H1 (cell line): ENCODE measurements around the gene SARNP. TPM values are rescaled to one million over a fixed set of nuclear protein-coding genes. Genes with fewer than 3 reads are reported as not detected.

Experiments used
- CTCF ChIA-PET: fragments of 300-600 bp; sonication (Branson Sonifier 250); formaldehyde crosslinking; loops from one replicate; lab custom pipeline; 2021; ENCODE audit not compliant: partially characterized antibody; lab: Charles Lee
- POLR2A ChIA-PET: fragments of 300-600 bp; sonication (Branson Sonifier 250); formaldehyde crosslinking; loops from one replicate; lab custom pipeline; 2021; ENCODE audit warnings: inconsistent platforms; ENCODE audit not compliant: partially characterized antibody; lab: Charles Lee
- DNase-seq, 2 experiments: peaks; one replicate each; pipeline versions ENCODE4 v3.0.0 to v3.0.0-alpha.2; 2010 to 2022; ENCODE audit warnings: low spot score in 2 of 2, low read depth in 1 of 2, mixed read lengths in 1 of 2
- FAIRE-seq: peaks from 2 replicates; lab custom pipeline; 2011; peaks lifted over from hg19 to GRCh38; lab: Jason Lieb, UNC
- H2AFZ ChIP-seq: 2 replicates; pipeline ENCODE4 v1.8.1; 2012; ENCODE audit warnings: low read length, inconsistent platforms
- H2AK5ac ChIP-seq: 2 replicates; pipeline ENCODE4 v1.6.1; 2013; ENCODE audit warnings: low read depth, low read length
- H2BK120ac ChIP-seq: replicated peaks from 2 replicates; pipeline ENCODE3; 2013; ENCODE audit warnings: low read depth, low read length, inconsistent platforms
- H2BK12ac ChIP-seq: 2 replicates; pipeline ENCODE4 v1.6.1; 2013; ENCODE audit warnings: low read depth, low read length
- H2BK15ac ChIP-seq: 2 replicates; pipeline ENCODE4 v1.6.1; 2013; ENCODE audit warnings: low read length
- H2BK20ac ChIP-seq: 2 replicates; pipeline ENCODE4 v1.6.1; 2013; ENCODE audit warnings: low read length
- H2BK5ac ChIP-seq: 2 replicates; pipeline ENCODE4 v1.6.1; 2013; ENCODE audit warnings: low read depth, low read length
- H3K14ac ChIP-seq: 2 replicates; pipeline ENCODE4 v1.6.1; 2013; ENCODE audit warnings: inconsistent platforms; ENCODE audit not compliant: insufficient read length
- H3K18ac ChIP-seq: 2 replicates; pipeline ENCODE4 v1.6.1; 2013; ENCODE audit warnings: low read length; ENCODE audit errors: extremely low read depth
- H3K23ac ChIP-seq: 2 replicates; pipeline ENCODE4 v1.6.1; 2013; ENCODE audit warnings: inconsistent platforms; ENCODE audit not compliant: insufficient read length
- H3K23me2 ChIP-seq: 2 replicates; pipeline ENCODE4 v1.6.1; 2013; ENCODE audit warnings: low read depth, low read length
- H3K27ac ChIP-seq: 2 replicates; pipeline ENCODE4 v1.6.1; 2011; ENCODE audit warnings: low read depth, low read length, inconsistent platforms
- H3K27me3 ChIP-seq, 4 experiments: replicated peaks in 1 of 4; 1 replicate in 1 of 4; 2 replicates in 3 of 4; pipeline versions ENCODE4 v1.6.1 to v1.8.1; 2011 to 2013; ENCODE audit warnings: low read length in 3 of 4, mild to moderate bottlenecking in 3 of 4, inconsistent platforms in 2 of 4, mixed read lengths in 2 of 4, moderate library complexity in 1 of 4; ENCODE audit not compliant: control insufficient read depth in 3 of 4, insufficient read depth in 3 of 4; ENCODE audit errors: extremely low read depth in 1 of 4
- H3K36me3 ChIP-seq, 4 experiments: 2 replicates each; pipeline versions ENCODE4 v1.6.1 to v1.8.1; 2011 to 2013; ENCODE audit warnings: mild to moderate bottlenecking in 4 of 4, low read length in 3 of 4, moderate library complexity in 2 of 4, control low read depth in 1 of 4, inconsistent platforms in 1 of 4; ENCODE audit not compliant: insufficient read depth in 4 of 4, control insufficient read depth in 2 of 4
- H3K4ac ChIP-seq: replicated peaks from 2 replicates; pipeline ENCODE3; 2013; ENCODE audit warnings: low read length, low read depth, mixed read lengths, inconsistent platforms; ENCODE audit not compliant: insufficient read length
- H3K4me1 ChIP-seq, 4 experiments: replicated peaks in 1 of 4; 1 replicate in 1 of 4; 2 replicates in 3 of 4; pipeline versions ENCODE4 v1.6.1 to v1.8.1; 2011 to 2013; ENCODE audit warnings: low read length in 3 of 4, inconsistent platforms in 2 of 4, mixed read lengths in 1 of 4; ENCODE audit not compliant: insufficient read depth in 4 of 4, control insufficient read depth in 3 of 4
- H3K4me2 ChIP-seq, 2 experiments: 2 replicates each; pipeline versions ENCODE4 v1.6.1 to v1.8.1; 2011 to 2013; ENCODE audit warnings: low read depth in 2 of 2, low read length in 2 of 2, control low read depth in 1 of 2, inconsistent platforms in 1 of 2, mild to moderate bottlenecking in 1 of 2; ENCODE audit not compliant: insufficient read depth in 1 of 2
- H3K4me3 ChIP-seq, 4 experiments: fragments of 200-600, 300-600 bp in 1 of 4; sonication (generic), shearing (Covaris generic), sonication (Bioruptor Twin) in 1 of 4; 2 replicates each; pipeline versions ENCODE4 v1.5.1 to v1.8.1; 2011 to 2016; ENCODE audit warnings: low read length in 4 of 4, low read depth in 3 of 4, control low read depth in 2 of 4, inconsistent platforms in 2 of 4, mild to moderate bottlenecking in 2 of 4, mixed read lengths in 1 of 4, moderate library complexity in 1 of 4; ENCODE audit not compliant: insufficient read depth in 2 of 4; ENCODE audit errors: extremely low read depth in 1 of 4
- H3K56ac ChIP-seq: replicated peaks from 2 replicates; pipeline ENCODE3; 2013; ENCODE audit warnings: low read depth, mild to moderate bottlenecking, mixed read lengths, low read length, inconsistent platforms; ENCODE audit not compliant: insufficient read length
- H3K79me1 ChIP-seq: 2 replicates; pipeline ENCODE4 v1.6.1; 2013; ENCODE audit warnings: low read depth, low read length, control low read depth
- H3K79me2 ChIP-seq, 2 experiments: 2 replicates each; pipeline versions ENCODE4 v1.6.1 to v1.8.1; 2012 to 2013; ENCODE audit warnings: low read length in 2 of 2, mild to moderate bottlenecking in 2 of 2, inconsistent platforms in 1 of 2; ENCODE audit not compliant: insufficient read depth in 2 of 2, control insufficient read depth in 1 of 2
- H3K9ac ChIP-seq, 4 experiments: replicated peaks in 1 of 4; 1 replicate in 1 of 4; 2 replicates in 3 of 4; pipeline versions ENCODE4 v1.6.1 to v1.8.1; 2011 to 2013; ENCODE audit warnings: low read depth in 3 of 4, low read length in 3 of 4, control low read depth in 2 of 4, mild to moderate bottlenecking in 2 of 4, moderate library complexity in 2 of 4, inconsistent platforms in 1 of 4; ENCODE audit errors: extremely low read depth in 1 of 4
- H3K9me3 ChIP-seq, 2 experiments: 2 replicates each; pipeline versions ENCODE4 v1.6.1 to v1.8.1; 2012 to 2013; ENCODE audit warnings: mild to moderate bottlenecking in 2 of 2, moderate library complexity in 2 of 2, control low read depth in 1 of 2, inconsistent platforms in 1 of 2, low read depth in 1 of 2, low read length in 1 of 2, mixed read lengths in 1 of 2; ENCODE audit not compliant: insufficient read depth in 2 of 2
- H4K20me1 ChIP-seq, 2 experiments: replicated peaks in 1 of 2; 2 replicates each; pipeline versions ENCODE3 to v1.8.1; 2011 to 2013; ENCODE audit warnings: inconsistent platforms in 2 of 2, low read length in 2 of 2, mild to moderate bottlenecking in 1 of 2; ENCODE audit not compliant: insufficient read depth in 2 of 2, control insufficient read depth in 1 of 2
- H4K5ac ChIP-seq: 2 replicates; pipeline ENCODE4 v1.6.1; 2013; ENCODE audit warnings: low read length, low read depth, mixed read lengths, inconsistent platforms; ENCODE audit not compliant: insufficient read length
- H4K8ac ChIP-seq: 2 replicates; pipeline ENCODE4 v1.8.0; 2013; ENCODE audit warnings: mild to moderate bottlenecking, moderate library complexity, low read length, inconsistent platforms; ENCODE audit not compliant: insufficient read depth; ENCODE audit errors: extremely low read depth
- H4K91ac ChIP-seq: replicated peaks from 2 replicates; pipeline ENCODE3; 2013; ENCODE audit warnings: low read length, mixed read lengths, inconsistent platforms; ENCODE audit not compliant: insufficient read length
- POLR2AphosphoS5 ChIP-seq: IDR thresholded peaks from 2 replicates; pipeline ENCODE4 v1.6.1; 2011; ENCODE audit warnings: low read depth, low read length
- TAF1 ChIP-seq: IDR thresholded peaks from 2 replicates; pipeline ENCODE4 v1.6.1; 2011; ENCODE audit warnings: mild to moderate bottlenecking, low read depth, low read length
- WGBS, 2 experiments: shearing (Covaris generic) in 1 of 2; methylation state at CpG; one replicate each; pipeline versions ENCODE4 v1.1.6 to v1.1.7; 2013 to 2015; ENCODE audit warnings: low lambda C conversion rate in 2 of 2, mixed read lengths in 2 of 2, inconsistent platforms in 1 of 2, low coverage in 1 of 2, missing lambda C conversion rate in 1 of 2; ENCODE audit not compliant: insufficient replicate concordance in 2 of 2, insufficient coverage in 1 of 2, insufficient read length in 1 of 2; ENCODE audit errors: extremely low coverage in 1 of 2, missing lambda C conversion rate in 1 of 2; 5-methylcytosine and 5-hydroxymethylcytosine counted together
- polyA plus RNA-seq, 7 experiments: library from polyadenylated mRNA; depleted of rRNA in 3 of 7; stranded (reverse) in 5 of 7; unstranded in 2 of 7; fragments of >200 nt in 5 of 7; fragments of 200-250 nt in 2 of 7; gene quantifications; 1 replicate in 5 of 7; 2 replicates in 1 of 7; 4 replicates in 1 of 7; pipeline versions ENCODE4 v1.2.1 to v1.2.3, GENCODE V29; 2011 to 2013; ENCODE audit warnings: missing spikeins in 2 of 7, mixed read lengths in 2 of 7
- total RNA-seq: library from RNA; stranded (reverse); fragmentation: NEBNext Ultra II Directional; extraction: Animal tissue kit (Norgen Biotek cat#: 25700); gene quantifications from 2 replicates; pipeline ENCODE4 v1.2.1, GENCODE V29; 2021

The SARNP gene
- total and polyA plus RNA-seq, 2 of the 8 experiments (the other 6 are each of a cell fraction or from before 2014, with no cell fraction given) = 114 to 226 TPM

GRCh38 chr12:55765736-55766290 lies 51.7 kb downstream of the SARNP start:
- WGBS, 2 experiments = 90% methylated on average over 5 of the region's 5 CpGs; no CpG with 5 or more reads in 1 of the 2 experiments
- H2BK120ac ChIP-seq = no peak overlapping the region
- no peaks in the 10 kb centered on the region for H3K27me3 ChIP-seq
- H3K23ac ChIP-seq = no peak overlapping the region
- H3K27ac ChIP-seq = no peak overlapping the region
- no peak overlapping the region for H2BK12ac ChIP-seq
- peak; percentile 52; the same call in 1 of the 2 replicates for TF ChIP-seq POLR2AphosphoS5
- no peak for TF ChIP-seq TAF1
- FAIRE-seq (no peak), DNase-seq (no peak)
- no peaks in the 10 kb centered on the region for H3K9me3 ChIP-seq
- no peak overlapping the region for H3K4me3 ChIP-seq
- H3K79me2 ChIP-seq = no peaks in the 10 kb centered on the region
- no peaks in the 10 kb centered on the region for H3K4me1 ChIP-seq
- H4K5ac ChIP-seq = no peak overlapping the region
- H3K18ac ChIP-seq = no peak overlapping the region
- no peak overlapping the region for H4K91ac ChIP-seq
- CTCF ChIA-PET = interaction anchor here (0.6 to 3.4 kb wide), 4 partner anchors 12 to 488 kb away, joined by 3 to 19 read pairs (median 4); no protein-coding TSS in a partner anchor
- 0 out of 2 replicates have a peak overlapping the region, but pooled peaks have one; percentile 6 for H2BK5ac ChIP-seq
- H4K20me1 ChIP-seq = peaks cover 4 to 6% of the 10 kb centered on the region in 2 experiments
- no peak overlapping the region for H3K4me2 ChIP-seq
- H3K36me3 ChIP-seq = peaks cover 0 to 25% (median 1%) of the 10 kb centered on the region in 4 experiments; a peak in 4 of 8 replicates
- H3K56ac ChIP-seq = no peak overlapping the region
- H3K23me2 ChIP-seq = no peaks in the 10 kb centered on the region
- POLR2A ChIA-PET = interaction anchor here (0.6 to 46.5 kb wide), 8 partner anchors 8 to 50 kb away, joined by 3 to 809 read pairs (median 5); partner anchors contain the start of genes BLOC1S1, CD63 and GDF11
- H3K9ac ChIP-seq = no peak overlapping the region
- no peak overlapping the region for H2AFZ ChIP-seq
- H3K4ac ChIP-seq = no peak overlapping the region
- H4K8ac ChIP-seq = no peak overlapping the region
- no peak overlapping the region for H2BK15ac ChIP-seq
- no peak overlapping the region for H3K14ac ChIP-seq
- no peak overlapping the region for H2AK5ac ChIP-seq
- H3K79me1 ChIP-seq = peaks cover 3% of the 10 kb centered on the region; the same call in 1 of the 2 replicates
- no peak overlapping the region for H2BK20ac ChIP-seq
